Measurements from ENCODE around the gene GNGT2. TPM values are rescaled to one million over a fixed set of nuclear protein-coding genes. Genes with fewer than 3 reads are reported as not detected.

The GNGT2 gene
- total RNA-seq, 1 experiment from 2014 or later = 0.40 TPM

- Histone ChIP-seq H3K4me2 (ENCODE audit: low read length) (no peak overlapping the region), H4K20me1 (ENCODE audit: low read length) (no peaks in the 10 kb centered on the region), H3F3A (ENCODE audit: low read length, unreplicated experiment) (no peaks in the 10 kb centered on the region), H3K9ac (ENCODE audit: low read length) (no peak overlapping the region), H3K9me2 (replicated peaks; ENCODE audit: low read length) (no peaks in the 10 kb centered on the region), H3K9me3 (ENCODE audit: low read length) (no peaks in the 10 kb centered on the region), H2AFZ (ENCODE audit: low read length) (no peak overlapping the region), H3K4me3 (ENCODE audit: low read length) (no peak overlapping the region), H3K27me3 (ENCODE audit: low read length) (peaks cover 33% of the 10 kb centered on the region; the same call in 1 of the 2 replicates), H3K4me1 (ENCODE audit: insufficient read depth, low read length) (no peaks in the 10 kb centered on the region), H3K79me2 (ENCODE audit: low read length) (no peaks in the 10 kb centered on the region), H3K36me3 (ENCODE audit: low read depth, low read length) (no peaks in the 10 kb centered on the region), H3K27ac (ENCODE audit: low read length) (no peak overlapping the region)
- intact Hi-C loops (cut with micrococcal nuclease) = no loop called here
- TF ChIP-seq EZH2phosphoT487 (IDR thresholded peaks at IDR 0.05; ENCODE audit: borderline replicate concordance, low read length) = no peak
- no peak for TF ChIP-seq EZH2 (IDR thresholded peaks at IDR 0.05; ENCODE audit: low read length, unreplicated experiment)
- no peak for TF ChIP-seq CTCF (conservative IDR thresholded peaks at IDR 0.05; ENCODE audit: low read depth, low read length)
- no peak for DNase-seq
- no TSS peak for BruUV-seq (replicated peaks)
- CTCF ChIA-PET = no interaction called here
- POLR2A ChIA-PET (ENCODE audit: unreplicated experiment) = no interaction called here
- no peak for ATAC-seq
Observed at GRCh38 chr17:49204516-49204915, 5.9 kb downstream of the GNGT2 start.

GRCh38 chr17:49203796-49204195, 6.6 kb downstream of the GNGT2 start:
- no peaks in the 10 kb centered on the region for H3K79me2 ChIP-seq (ENCODE audit: low read length)
- POLR2A ChIA-PET (ENCODE audit: unreplicated experiment) = no interaction called here

More at GRCh38 chr17:49203796-49204195, 6.6 kb downstream of the GNGT2 start:
- DNase-seq (no peak), ATAC-seq (no peak)
- H3K27me3 ChIP-seq (ENCODE audit: low read length) = peaks cover 33% of the 10 kb centered on the region; the same call in 1 of the 2 replicates
- H4K20me1 ChIP-seq (ENCODE audit: low read length) = no peaks in the 10 kb centered on the region
- H3F3A ChIP-seq (ENCODE audit: low read length, unreplicated experiment) = no peaks in the 10 kb centered on the region
- CTCF ChIA-PET = no interaction called here
- H3K4me1 ChIP-seq (ENCODE audit: insufficient read depth, low read length) = no peaks in the 10 kb centered on the region
- H3K36me3 ChIP-seq (ENCODE audit: low read depth, low read length) = no peaks in the 10 kb centered on the region
- intact Hi-C loops (cut with micrococcal nuclease) = no loop called here
- no peak overlapping the region for H3K27ac ChIP-seq (ENCODE audit: low read length)
- H3K9ac ChIP-seq (ENCODE audit: low read length) = no peak overlapping the region
- H3K9me2 ChIP-seq (replicated peaks; ENCODE audit: low read length) = no peaks in the 10 kb centered on the region
- no TSS peak for BruUV-seq (replicated peaks)
- H3K9me3 ChIP-seq (ENCODE audit: low read length) = no peaks in the 10 kb centered on the region
- no peak overlapping the region for H3K4me3 ChIP-seq (ENCODE audit: low read length)
- TF ChIP-seq CTCF (conservative IDR thresholded peaks at IDR 0.05; ENCODE audit: low read depth, low read length) (no peak), EZH2 (IDR thresholded peaks at IDR 0.05; ENCODE audit: low read length, unreplicated experiment) (no peak), EZH2phosphoT487 (IDR thresholded peaks at IDR 0.05; ENCODE audit: borderline replicate concordance, low read length) (no peak)
- no peak overlapping the region for H2AFZ ChIP-seq (ENCODE audit: low read length)
- H3K4me2 ChIP-seq (ENCODE audit: low read length) = no peak overlapping the region

All from PC-3 (cell line).